Activated CD8-positive, alpha-beta memory T cell treated with anti-CD3 and anti-CD28 coated beads, Interleukin-2, amount 50 U/mL, for 48 hours (primary cell): Measurements from ENCODE around the gene HRH2.
"Not testable (repeated sequence)": the region's sequence is repeated elsewhere in the genome, so short reads cannot be mapped to it uniquely, and the experiment has no call there.

ENCODE experiments used
- DNase-seq: peaks from one replicate; pipeline ENCODE4 v3.0.0-alpha.2; 2020

HRH2 gene

DNA sequence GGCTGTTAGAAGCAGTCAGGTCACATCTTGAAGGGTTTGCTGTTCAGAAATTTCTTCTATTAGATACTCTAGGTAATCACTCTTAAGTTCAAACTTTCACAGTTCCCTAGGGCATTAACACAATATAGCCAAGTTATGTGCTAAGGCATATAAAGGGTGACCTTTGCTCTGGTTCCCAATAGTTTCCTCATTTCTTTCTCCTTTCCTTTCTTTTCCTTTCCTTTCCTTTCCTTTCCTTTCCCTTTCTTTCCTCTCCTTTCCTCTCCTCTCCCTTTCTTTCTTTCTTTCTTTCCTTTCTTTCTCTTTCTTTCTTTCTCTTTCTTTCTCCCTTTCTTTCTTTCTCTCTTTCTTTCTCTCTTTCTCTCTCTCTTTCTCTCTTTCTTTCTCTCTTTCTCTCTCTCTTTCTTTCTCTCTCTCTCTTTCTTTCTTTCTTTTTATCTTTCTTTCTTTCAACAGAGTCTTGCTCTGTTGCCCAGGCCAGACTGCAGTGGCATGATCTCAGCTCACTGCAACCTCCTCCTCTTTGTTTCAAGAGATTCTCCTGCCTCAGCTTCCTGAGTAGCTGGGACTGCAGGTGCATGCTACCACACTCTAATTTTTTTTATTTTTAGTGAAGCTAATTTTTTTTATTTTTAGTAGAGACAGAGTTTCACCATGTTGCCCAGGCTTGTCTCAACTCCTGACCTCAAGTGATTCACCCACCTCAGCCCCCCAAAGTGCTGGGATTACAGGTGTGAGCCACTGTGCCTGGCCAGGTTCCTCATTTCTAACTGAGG is 7.3 kb upstream of the HRH2 start:
- not testable (repeated sequence) for DNase-seq

DNA sequence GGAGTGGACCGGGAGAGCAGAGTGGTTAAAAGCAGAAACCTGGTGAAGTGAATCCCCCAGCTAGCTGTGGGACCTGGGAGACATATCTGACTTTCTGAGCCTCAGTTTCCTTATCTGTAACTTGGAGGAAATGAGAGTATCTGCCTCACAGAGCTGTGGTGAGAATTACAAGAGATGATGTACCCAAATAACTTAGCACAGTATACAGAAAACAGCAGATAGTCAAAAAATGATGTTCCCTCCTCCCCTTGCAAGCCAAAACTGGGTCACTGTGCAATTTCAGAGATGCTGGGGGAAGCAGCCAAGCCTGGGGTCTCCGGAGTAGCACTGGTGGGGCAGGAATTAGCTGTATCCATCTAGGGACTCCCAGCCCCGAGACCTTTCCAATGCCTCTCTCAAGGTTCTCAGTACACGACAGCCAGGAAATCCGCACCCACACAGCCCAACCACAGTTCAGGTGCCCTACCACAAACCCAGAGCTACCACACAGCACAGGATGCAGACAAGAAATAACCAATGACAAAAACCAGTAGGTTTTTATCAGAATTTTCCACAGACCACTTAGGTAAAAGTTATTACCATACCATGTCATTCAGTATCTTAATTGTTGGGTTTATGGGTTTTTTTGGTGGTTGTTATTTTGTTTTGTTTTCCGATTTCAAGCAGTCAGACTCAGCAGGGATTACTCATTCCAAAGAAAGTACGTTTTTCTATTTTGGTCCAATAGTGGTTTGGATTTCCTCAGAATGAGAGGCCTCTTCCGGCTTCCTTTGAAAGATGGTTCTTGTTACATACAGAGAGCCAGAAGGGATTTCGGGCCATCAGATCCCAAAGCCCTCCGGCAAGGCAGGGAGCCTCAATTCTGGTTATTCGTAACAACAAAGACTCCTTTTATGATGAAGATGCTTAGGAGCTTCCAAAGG is 4.9 kb upstream of the HRH2 start:
- peak; percentile 86 for DNase-seq

DNA sequence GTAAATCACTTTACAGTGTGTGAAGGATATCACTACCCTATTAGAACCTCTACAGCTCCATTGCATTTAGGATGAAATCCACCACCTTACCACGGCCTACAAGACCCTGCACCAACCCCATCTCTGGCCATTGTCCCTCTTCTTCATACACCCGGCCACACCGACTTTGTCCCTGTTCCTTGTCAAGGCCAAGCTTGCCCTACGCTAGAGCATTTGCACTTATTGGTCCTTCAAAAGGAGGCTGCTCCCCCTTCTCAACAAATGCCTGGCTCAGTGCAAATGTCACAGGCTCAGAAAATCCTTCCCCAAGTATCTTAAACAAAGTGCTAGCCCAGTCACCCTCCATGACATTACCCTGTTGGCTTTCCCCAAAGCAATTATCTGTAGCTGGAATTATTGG is 4.1 kb upstream of the HRH2 start:
- peak; percentile 67 for DNase-seq

- DNase-seq = no peak
Observed at GRCh38 chr5:175654339-175654738, 3.5 kb upstream of the HRH2 start.

DNA sequence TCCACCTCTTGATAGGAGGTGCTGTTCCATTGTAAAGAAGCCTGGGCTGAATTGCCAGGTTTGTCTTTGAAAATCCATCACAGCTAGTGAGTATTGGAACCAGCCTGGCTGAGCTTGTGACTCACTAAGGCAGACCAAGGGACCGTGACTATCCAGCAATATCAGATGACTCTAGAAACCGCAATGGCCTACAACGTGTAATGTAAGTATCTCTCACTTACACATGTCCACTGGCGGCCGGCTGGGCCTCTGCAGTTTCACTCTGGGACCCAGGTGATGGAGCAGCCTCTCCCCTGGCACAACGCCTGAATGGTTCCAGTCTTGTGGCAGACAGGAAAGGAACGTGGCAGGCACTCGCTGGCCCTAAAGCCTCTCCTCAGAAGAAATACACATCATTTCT is 3.1 kb upstream of the HRH2 start:
- peak; percentile 65 for DNase-seq

DNA sequence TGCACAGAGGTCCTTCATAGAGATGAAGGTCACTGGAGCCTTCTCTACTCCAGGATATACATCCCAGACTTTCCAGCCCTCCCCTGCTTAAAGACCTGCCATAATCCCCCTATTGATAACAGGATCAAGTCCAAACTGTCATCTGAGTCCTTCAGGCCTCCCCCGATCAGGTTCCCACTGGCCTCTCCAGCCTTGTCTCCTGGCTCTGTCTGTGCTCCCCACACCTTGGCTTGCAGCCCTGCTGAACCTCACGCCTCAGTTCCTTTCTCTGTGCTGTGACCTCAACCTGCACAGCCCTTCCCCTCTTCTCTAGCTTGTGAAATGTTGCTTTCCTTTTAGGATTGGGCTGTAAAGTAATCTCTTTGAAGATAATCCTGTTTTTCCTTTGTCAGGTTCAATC is 2.5 kb upstream of the HRH2 start:
- no peak for DNase-seq

DNA sequence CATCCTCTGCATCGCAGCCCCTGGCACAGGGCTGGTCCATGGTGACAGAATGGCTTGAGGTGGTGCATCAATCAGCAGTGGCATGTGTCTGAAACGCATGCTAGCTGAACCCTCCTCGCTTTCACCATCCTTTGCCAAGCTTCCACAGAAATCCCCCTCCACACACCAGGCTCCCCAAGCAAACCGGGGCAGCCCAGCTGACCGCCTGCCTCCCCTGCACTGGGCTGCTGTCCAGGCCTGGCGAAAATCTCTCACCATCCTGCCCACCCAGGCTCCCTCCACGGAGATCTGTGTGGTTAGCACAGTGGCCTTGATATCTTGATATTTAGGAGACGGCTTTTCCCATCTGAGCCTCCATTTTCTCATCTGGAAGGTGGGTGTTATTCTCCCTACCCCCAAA is 905 bp upstream of the HRH2 start:
- DNase-seq = no peak

DNA sequence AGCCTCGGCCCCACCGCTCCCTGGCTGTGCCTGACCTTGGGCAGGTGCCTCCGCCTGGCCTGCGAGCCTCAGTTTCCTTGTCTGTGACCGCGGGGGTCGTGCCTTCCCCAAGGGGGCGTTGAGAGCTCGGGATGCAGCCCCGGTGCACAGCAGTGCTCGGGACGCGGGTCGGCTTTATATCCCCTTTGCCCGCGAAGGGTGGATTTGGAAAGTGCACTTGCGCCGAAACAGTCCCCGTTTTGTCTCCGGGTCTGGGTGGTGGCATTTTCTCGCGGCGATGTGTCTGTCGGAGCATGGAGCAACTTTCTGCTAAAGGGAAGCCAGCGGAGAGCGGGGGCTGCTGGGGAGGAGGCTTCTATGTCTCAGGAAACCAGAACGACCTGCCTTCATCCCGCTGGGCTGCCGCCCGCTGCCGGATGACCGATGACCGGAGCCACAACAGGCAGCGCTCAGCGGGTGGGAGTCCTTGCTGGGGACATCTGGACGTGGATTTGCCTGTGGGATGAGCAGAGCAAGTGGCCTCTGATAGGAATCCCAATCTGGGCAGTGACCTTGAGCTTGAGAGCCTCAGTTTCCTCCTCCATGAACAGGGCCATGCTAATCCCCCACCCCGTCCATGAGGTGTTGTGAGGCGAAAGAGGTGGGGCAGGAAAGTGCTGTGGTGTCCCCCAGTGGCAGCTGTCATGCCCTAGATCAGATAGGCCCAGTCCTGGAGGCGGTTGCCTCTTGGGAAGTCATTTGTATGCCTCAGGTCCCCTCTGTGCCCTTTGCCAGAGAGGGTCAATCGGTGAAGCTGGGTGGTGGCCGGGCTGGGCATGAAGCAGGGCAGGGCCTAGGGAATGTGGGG is 651 bp downstream of the HRH2 start:
- peak; percentile 67 for DNase-seq

DNA sequence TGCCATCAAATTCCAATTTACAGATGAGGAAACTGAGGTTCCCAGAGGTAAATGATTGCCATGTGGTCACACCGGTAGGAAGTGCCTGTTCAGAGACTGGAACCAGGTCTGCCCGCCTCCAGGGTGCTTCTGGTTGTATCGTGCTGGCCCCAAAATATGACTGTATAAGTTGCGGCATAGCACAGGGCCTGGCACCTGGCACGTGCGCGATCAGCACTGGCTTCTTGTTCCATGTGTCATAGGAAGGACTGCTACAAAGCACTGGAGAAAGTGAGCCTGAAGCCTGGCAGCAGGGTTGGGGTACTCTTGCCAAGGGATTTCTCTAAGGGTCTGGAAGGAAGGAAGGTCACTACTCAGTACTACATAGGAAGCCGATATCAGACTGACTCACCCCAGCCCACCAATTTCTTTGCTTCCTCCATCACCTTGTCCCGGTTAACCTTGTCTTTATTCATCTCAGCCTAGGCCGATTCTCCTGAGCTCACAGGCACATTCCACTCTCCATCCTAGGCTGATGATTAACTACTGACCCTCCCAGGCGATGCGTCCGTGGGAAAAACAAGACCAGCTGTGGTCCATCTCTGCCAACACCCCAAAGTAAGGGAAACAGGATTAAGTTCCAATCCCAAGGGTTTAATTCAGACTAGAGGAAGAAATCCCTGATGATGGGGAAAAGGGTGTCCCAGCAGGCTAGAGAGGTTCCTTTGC is 1.8 kb downstream of the HRH2 start:
- no peak for DNase-seq

DNA sequence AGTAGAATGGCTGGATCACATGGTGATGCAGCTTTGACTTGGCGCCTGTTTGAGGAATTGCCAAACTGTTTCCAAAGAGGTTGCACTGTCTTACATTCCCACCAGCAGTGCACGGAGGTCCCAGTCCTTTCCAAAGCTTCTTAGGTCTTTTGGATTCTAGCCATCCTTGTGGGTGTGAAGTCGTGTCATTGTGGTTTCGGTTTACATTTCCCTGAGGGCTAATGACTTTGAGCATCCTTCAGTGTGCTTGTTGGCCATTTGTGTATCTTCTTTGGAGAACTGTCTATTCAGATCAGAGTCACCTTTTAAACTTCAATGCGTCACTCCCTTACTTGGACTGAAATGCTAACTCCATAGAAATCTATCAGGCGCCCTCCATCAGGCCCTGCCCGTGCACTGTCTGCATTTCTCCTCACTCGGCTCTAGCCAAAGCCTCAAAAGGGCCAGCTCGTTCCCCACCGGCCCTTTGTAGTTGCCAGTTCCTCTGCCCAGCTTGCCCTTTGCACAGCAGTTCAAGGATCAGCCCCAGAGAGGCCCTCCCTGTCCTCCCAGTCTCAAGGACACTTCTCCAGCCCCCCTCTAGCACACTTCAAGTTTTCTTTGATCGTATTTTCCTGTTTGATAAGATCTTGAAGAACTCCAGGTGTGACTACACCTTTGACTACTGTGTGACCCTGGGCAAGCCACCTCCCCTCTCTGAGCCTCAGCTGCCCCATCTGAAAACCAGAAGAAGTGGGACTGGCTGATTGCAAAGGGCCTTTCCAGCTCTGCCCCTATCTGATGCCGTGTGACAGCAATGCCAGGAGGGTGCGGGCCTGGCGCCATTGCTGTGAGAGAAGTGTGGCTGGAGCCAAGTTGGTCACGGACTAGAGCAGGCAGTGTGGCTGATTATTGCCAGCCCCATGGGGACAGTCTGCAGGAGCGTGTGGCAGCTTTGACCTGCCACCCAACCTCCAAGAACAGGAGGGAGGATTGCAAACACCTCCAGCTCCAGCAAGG is 5.6 kb downstream of the HRH2 start:
- DNase-seq = no peak

- DNase-seq = no peak
Observed at GRCh38 chr5:175664723-175665122, 6.9 kb downstream of the HRH2 start.

GRCh38 chr5:175666216-175666615 is 8.3 kb downstream of the HRH2 start:
- no peak for DNase-seq

GRCh38 chr5:175668006-175668405 is 10.1 kb downstream of the HRH2 start:
- no peak for DNase-seq

- DNase-seq = no peak
Observed at GRCh38 chr5:175670372-175670771, 12.5 kb downstream of the HRH2 start.

DNA sequence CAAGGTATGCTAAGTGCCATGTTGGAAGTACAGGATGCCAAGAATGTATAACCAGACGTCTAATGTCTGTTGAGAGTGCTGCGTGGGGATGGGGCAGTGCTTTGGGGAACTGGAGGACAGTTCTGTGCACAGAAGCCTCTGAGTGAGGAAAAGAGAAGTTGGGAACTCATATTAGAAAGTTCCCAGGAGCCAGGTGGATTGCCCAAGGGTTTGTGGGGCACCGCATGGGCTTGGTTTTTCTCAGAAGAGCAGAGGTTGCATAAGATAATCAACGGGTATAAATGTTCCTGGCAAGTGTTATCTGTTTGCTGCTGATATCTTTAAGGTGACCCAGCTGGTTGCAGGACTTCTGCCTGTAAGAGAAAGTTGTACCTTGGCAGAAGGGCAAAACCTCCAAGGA is 13.1 kb downstream of the HRH2 start:
- DNase-seq = no peak

DNA sequence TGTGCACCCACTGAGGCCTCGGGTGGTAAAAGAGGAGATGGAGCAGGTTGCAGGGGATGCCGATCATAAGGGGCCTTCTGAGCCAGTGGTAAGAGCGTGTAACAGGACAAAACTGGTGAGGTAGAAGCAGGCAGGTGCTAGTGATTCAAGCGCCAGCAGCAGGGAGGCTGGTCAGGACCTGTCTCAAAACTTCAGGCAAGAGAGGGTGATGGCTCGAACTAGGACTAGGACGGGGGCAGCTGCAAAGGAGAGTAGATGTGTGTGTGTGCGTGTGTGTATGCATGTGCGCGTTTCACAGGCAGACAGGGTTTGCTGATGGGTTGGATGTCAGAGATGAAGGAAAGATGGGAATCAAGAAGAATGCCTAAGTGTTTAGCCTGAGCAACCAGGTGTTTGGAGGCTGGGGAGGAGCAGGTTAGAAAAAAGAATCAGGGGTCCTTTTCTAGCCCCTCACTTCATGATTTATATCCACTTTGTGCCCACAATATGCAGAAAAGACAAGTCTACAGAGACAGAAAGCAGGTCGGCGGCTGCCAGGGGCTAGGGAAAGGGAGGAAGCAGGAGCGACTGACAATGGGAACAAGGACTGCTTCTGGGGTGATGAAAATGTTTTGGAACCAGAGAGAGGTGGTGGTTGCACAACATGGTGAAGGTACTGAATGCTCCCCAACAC is 15.2 kb downstream of the HRH2 start:
- DNase-seq = no peak

DNA sequence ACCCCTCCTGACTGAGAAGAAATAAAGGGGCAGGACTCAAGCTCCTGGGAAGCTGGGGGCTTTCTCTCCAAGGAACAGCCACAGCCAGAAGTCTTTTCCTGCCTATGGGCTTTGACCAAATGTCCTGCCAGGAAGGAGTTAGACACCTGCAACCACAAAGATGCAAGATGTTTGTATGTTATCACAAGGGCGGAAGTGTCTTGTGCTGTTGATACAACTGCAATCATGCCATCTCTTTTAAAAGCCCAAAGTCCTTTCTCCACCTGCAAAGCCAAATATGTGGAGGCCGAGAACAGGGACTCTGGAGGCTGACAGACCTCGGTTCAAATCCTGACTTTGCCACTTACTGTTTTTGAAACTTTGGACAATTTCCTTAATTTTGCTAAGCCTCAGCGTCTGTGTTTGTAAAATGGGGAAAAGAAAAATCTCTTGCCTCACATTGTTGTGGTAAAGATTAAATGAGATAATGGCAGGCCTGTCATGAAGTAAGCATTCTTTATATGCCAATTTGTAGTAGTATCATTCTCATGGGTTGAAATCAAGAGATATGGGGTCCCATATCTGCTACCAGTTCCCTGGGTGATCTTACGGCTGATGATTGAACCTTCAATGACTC is 17.0 kb downstream of the HRH2 start:
- no peak for DNase-seq

GRCh38 chr5:175675873-175676272 is 18.0 kb downstream of the HRH2 start:
- no peak for DNase-seq

DNA sequence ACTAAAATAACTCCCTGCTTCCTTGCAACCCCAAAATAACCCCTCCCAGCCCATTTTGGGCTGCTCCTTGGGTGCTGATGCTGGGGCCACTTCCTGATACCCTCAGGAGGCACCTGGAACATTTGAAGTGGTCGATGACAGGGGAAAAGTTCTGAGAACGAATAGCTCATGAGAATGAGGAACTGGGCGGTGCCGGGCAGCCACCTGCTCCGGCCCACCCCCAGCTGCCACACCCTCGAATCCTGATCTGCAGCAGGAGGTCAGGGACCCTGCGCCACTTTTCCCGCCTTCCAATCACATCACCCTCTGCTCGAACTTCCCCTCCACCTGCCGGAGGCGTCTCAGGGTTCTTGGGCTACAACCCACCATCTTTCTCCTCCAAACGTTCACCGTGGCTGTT is 19.7 kb downstream of the HRH2 start:
- no peak for DNase-seq

GRCh38 chr5:175678074-175678473 is 20.2 kb downstream of the HRH2 start:
- no peak for DNase-seq
